Measurements from ENCODE around the gene ARHGAP12.

Gene ARHGAP12

GRCh38 chr10:31936086-31936485, 7.5 kb upstream of the ARHGAP12 start:
- Histone ChIP-seq H3K9me3 (ENCODE audit: control insufficient read depth, insufficient read depth, low read depth, low read length) (no peaks in the 10 kb centered on the region), H3K4me3 (ENCODE audit: low read depth, low read length) (no peak overlapping the region), H3K4me1 (ENCODE audit: control insufficient read depth, insufficient read depth, low read length) (peaks cover 3% of the 10 kb centered on the region; the same call in 1 of the 2 replicates), H3K27ac (ENCODE audit: extremely low read depth, low read depth, low read length) (no peak overlapping the region), H3K36me3 (ENCODE audit: control insufficient read depth in 2 of 2, insufficient read depth in 1 of 2, low read length in 2 of 2) (no peaks in the 10 kb centered on the region)
- TF ChIP-seq ZNF121 (tag by site-specific recombination; IDR thresholded peaks at IDR 0.05) (peak; percentile 85), ZNF362 (tag by site-specific recombination; IDR thresholded peaks at IDR 0.05) (0 out of 2 replicates have a peak, but pooled peaks have one; percentile 3), ZIC2 (tag by site-specific recombination; IDR thresholded peaks at IDR 0.05) (no peak), KLF16 (tag by site-specific recombination; IDR thresholded peaks at IDR 0.05) (no peak), ZNF660 (tag by site-specific recombination; IDR thresholded peaks at IDR 0.05) (no peak)
- POLR2A ChIA-PET, result interaction anchor here (0.7 kb wide), 1 partner anchor 84 kb away, joined by 5 read pairs; no protein-coding TSS in a partner anchor
- CTCF ChIA-PET, result interaction anchor here (1.2 to 1.4 kb wide), 2 partner anchors 11 to 13 kb away, joined by 3 to 4 read pairs; no protein-coding TSS in a partner anchor

- no peaks in the 10 kb centered on the region; the same call in 1 of the 2 replicates for H3K4me1 ChIP-seq (ENCODE audit: control insufficient read depth, insufficient read depth, low read length)
- no peak overlapping the region for H3K27ac ChIP-seq (ENCODE audit: extremely low read depth, low read depth, low read length)
- no peak overlapping the region for H3K4me3 ChIP-seq (ENCODE audit: low read depth, low read length)
- no peaks in the 10 kb centered on the region for H3K36me3 ChIP-seq (ENCODE audit: control insufficient read depth in 2 of 2, insufficient read depth in 1 of 2, low read length in 2 of 2)
- CTCF ChIA-PET, result interaction anchor here (1.2 to 1.4 kb wide), 2 partner anchors 12 to 14 kb away, joined by 3 to 4 read pairs; no protein-coding TSS in a partner anchor
- peak; percentile 45 for TF ChIP-seq ZNF335 (tag by site-specific recombination; conservative IDR thresholded peaks at IDR 0.05)
- no peak for TF ChIP-seq ZNF112 (tag by site-specific recombination; IDR thresholded peaks at IDR 0.05)
- no peaks in the 10 kb centered on the region for H3K9me3 ChIP-seq (ENCODE audit: control insufficient read depth, insufficient read depth, low read depth, low read length)
- POLR2A ChIA-PET, result interaction anchor here (0.6 to 1.2 kb wide), 3 partner anchors 13 to 85 kb away, joined by 3 to 5 read pairs (median 4); no protein-coding TSS in a partner anchor
These were observed 7.0 kb upstream of the ARHGAP12 start for GRCh38 chr10:31935678-31936077.

DNA sequence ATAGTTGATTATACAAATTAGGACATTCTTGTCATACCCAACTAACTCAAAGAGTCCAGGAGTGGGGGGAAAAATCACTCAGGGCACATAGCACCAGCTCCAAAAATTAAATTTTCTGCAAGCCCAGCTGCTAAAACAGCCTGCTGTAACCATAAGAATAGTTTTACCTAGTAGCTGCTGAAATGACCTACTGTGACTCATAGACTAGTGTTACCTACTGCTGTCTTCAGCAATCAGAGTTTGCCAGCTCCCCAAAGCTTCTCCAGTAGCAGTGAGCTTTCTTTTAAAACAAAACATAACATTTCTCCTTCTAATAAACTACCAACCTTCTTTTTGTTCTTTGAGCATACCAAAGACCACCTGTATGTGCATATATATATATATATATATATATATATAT, 4.2 kb upstream of the ARHGAP12 start:
- Histone ChIP-seq H3K4me1 (ENCODE audit: control insufficient read depth, insufficient read depth, low read length) (no peaks in the 10 kb centered on the region; the same call in 1 of the 2 replicates), H3K4me3 (ENCODE audit: low read depth, low read length) (no peak overlapping the region), H3K36me3 (ENCODE audit: control insufficient read depth in 2 of 2, insufficient read depth in 1 of 2, low read length in 2 of 2) (no peaks in the 10 kb centered on the region), H3K27ac (ENCODE audit: extremely low read depth, low read depth, low read length) (no peak overlapping the region), H3K9me3 (ENCODE audit: control insufficient read depth, insufficient read depth, low read depth, low read length) (no peaks in the 10 kb centered on the region)
- TF ChIP-seq OSR2 (tag by site-specific recombination; IDR thresholded peaks at IDR 0.05) (0 out of 2 replicates have a peak, but pooled peaks have one; percentile 33), ZNF555 (tag by site-specific recombination; conservative IDR thresholded peaks at IDR 0.05) (no peak)
- POLR2A ChIA-PET, result no interaction called here
- CTCF ChIA-PET, result interaction anchor here (0.6 to 0.9 kb wide), 3 partner anchors 70 to 102 kb away, joined by 3 read pairs; no protein-coding TSS in a partner anchor

GRCh38 chr10:31930856-31931255, 2.2 kb upstream of the ARHGAP12 start:
- H3K9me3 ChIP-seq (ENCODE audit: control insufficient read depth, insufficient read depth, low read depth, low read length), result no peaks in the 10 kb centered on the region
- POLR2A ChIA-PET, result interaction anchor here (0.5 kb wide), 1 partner anchor 45 kb away, joined by 3 read pairs; no protein-coding TSS in a partner anchor
- H3K27ac ChIP-seq (ENCODE audit: extremely low read depth, low read depth, low read length), result no peak overlapping the region
- H3K4me1 ChIP-seq (ENCODE audit: control insufficient read depth, insufficient read depth, low read length), result peaks cover 10% of the 10 kb centered on the region
- CTCF ChIA-PET, result interaction anchor here (0.5 to 1.7 kb wide), 4 partner anchors 18 to 169 kb away, joined by 3 to 5 read pairs (median 4); no protein-coding TSS in a partner anchor
- no peak overlapping the region for H3K4me3 ChIP-seq (ENCODE audit: low read depth, low read length)
- no peaks in the 10 kb centered on the region for H3K36me3 ChIP-seq (ENCODE audit: control insufficient read depth in 2 of 2, insufficient read depth in 1 of 2, low read length in 2 of 2)
- TF ChIP-seq PBX3 (CRISPR knock-in tag; IDR thresholded peaks at IDR 0.05) (no peak), ZFHX2 (tag by site-specific recombination; conservative IDR thresholded peaks at IDR 0.05) (no peak), ZNF555 (tag by site-specific recombination; conservative IDR thresholded peaks at IDR 0.05) (no peak), ZNF391 (tag by site-specific recombination; IDR thresholded peaks at IDR 0.05; ENCODE audit: borderline replicate concordance, low read depth) (no peak), ZNF211 (tag by site-specific recombination; IDR thresholded peaks at IDR 0.05; ENCODE audit: low read depth) (no peak), ZNF792 (tag by site-specific recombination; IDR thresholded peaks at IDR 0.05) (no peak), ZNF10 (tag by site-specific recombination; IDR thresholded peaks at IDR 0.05) (no peak), ZSCAN23 (tag by site-specific recombination; IDR thresholded peaks at IDR 0.05) (no peak), ZNF843 (tag by site-specific recombination; IDR thresholded peaks at IDR 0.05) (no peak), ZNF112 (tag by site-specific recombination; IDR thresholded peaks at IDR 0.05) (no peak), EGR2 (tag by site-specific recombination; IDR thresholded peaks at IDR 0.05; ENCODE audit: low read depth) (no peak), ZBTB7A (tag by site-specific recombination; IDR thresholded peaks at IDR 0.05; ENCODE audit: low read depth) (no peak), GLI4 (tag by site-specific recombination; IDR thresholded peaks at IDR 0.05) (no peak)
- TF ChIP-seq, protein P1, sequence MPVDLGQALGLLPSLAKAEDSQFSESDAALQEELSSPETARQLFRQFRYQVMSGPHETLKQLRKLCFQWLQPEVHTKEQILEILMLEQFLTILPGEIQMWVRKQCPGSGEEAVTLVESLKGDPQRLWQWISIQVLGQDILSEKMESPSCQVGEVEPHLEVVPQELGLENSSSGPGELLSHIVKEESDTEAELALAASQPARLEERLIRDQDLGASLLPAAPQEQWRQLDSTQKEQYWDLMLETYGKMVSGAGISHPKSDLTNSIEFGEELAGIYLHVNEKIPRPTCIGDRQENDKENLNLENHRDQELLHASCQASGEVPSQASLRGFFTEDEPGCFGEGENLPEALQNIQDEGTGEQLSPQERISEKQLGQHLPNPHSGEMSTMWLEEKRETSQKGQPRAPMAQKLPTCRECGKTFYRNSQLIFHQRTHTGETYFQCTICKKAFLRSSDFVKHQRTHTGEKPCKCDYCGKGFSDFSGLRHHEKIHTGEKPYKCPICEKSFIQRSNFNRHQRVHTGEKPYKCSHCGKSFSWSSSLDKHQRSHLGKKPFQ (tag by site-specific recombination; IDR thresholded peaks at IDR 0.05), result no peak
- TF ChIP-seq, protein P2, sequence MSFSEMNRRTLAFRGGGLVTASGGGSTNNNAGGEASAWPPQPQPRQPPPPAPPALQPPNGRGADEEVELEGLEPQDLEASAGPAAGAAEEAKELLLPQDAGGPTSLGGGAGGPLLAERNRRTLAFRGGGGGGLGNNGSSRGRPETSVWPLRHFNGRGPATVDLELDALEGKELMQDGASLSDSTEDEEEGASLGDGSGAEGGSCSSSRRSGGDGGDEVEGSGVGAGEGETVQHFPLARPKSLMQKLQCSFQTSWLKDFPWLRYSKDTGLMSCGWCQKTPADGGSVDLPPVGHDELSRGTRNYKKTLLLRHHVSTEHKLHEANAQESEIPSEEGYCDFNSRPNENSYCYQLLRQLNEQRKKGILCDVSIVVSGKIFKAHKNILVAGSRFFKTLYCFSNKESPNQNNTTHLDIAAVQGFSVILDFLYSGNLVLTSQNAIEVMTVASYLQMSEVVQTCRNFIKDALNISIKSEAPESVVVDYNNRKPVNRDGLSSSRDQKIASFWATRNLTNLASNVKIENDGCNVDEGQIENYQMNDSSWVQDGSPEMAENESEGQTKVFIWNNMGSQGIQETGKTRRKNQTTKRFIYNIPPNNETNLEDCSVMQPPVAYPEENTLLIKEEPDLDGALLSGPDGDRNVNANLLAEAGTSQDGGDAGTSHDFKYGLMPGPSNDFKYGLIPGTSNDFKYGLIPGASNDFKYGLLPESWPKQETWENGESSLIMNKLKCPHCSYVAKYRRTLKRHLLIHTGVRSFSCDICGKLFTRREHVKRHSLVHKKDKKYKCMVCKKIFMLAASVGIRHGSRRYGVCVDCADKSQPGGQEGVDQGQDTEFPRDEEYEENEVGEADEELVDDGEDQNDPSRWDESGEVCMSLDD (tag by site-specific recombination; IDR thresholded peaks at IDR 0.05), result no peak
